Measurements from ENCODE around the gene NOP10.
A peak's percentile ranks its signal among the peaks of the same experiment; 100 is the strongest.
"Not testable (repeated sequence)": the region's sequence is repeated elsewhere in the genome, so short reads cannot be mapped to it uniquely, and the experiment has no call there.

NOP10 gene

GRCh38 chr15:34358948-34359347 lies 16.0 kb upstream of the NOP10 start:
- no peak for DNase-seq (ENCODE audit: low read depth)

- DNase-seq (ENCODE audit: low read depth): peak; percentile 21
Observed at GRCh38 chr15:34358367-34358766, 15.4 kb upstream of the NOP10 start.

- DNase-seq (ENCODE audit: low read depth): no peak
Observed at GRCh38 chr15:34357653-34358052, 14.7 kb upstream of the NOP10 start.

- no peak for DNase-seq (ENCODE audit: low read depth)
Observed at GRCh38 chr15:34355241-34355640, 12.3 kb upstream of the NOP10 start.

GRCh38 chr15:34354286-34354685 lies 11.3 kb upstream of the NOP10 start:
- DNase-seq (ENCODE audit: low read depth): no peak

GRCh38 chr15:34353627-34354026 lies 10.7 kb upstream of the NOP10 start:
- DNase-seq (ENCODE audit: low read depth): no peak

GRCh38 chr15:34352996-34353395 lies 10.1 kb upstream of the NOP10 start:
- DNase-seq (ENCODE audit: low read depth): not testable (repeated sequence)

- no peak for DNase-seq (ENCODE audit: low read depth)
Observed at GRCh38 chr15:34349769-34350168, 6.8 kb upstream of the NOP10 start.

GRCh38 chr15:34348735-34349300 lies 5.9 kb upstream of the NOP10 start:
- no peak for DNase-seq (ENCODE audit: low read depth)

GRCh38 chr15:34347951-34348638 lies 5.2 kb upstream of the NOP10 start:
- DNase-seq (ENCODE audit: low read depth): no peak

- DNase-seq (ENCODE audit: low read depth): not testable (repeated sequence)
Observed at GRCh38 chr15:34342213-34342736, 661 bp downstream of the NOP10 start.

GRCh38 chr15:34341381-34342212 lies 1.3 kb downstream of the NOP10 start:
- no peak for DNase-seq (ENCODE audit: low read depth)

- DNase-seq (ENCODE audit: low read depth): no peak
Observed at GRCh38 chr15:34339946-34340345, 3.0 kb downstream of the NOP10 start.

- no peak for DNase-seq (ENCODE audit: low read depth)
Observed at GRCh38 chr15:34338347-34338746, 4.6 kb downstream of the NOP10 start.

GRCh38 chr15:34337557-34338306 lies 5.2 kb downstream of the NOP10 start, which contains the start of gene SLC12A6:
TSS of gene SLC12A6 (minus strand) at chr15:34337781. CDS start at chr15:34336680, 1,101 bp downstream.
- peak; percentile 96 for DNase-seq (ENCODE audit: low read depth)

- no peak for DNase-seq (ENCODE audit: low read depth)
Observed at GRCh38 chr15:34336991-34337556, 5.9 kb downstream of the NOP10 start.

GRCh38 chr15:34336231-34336990 lies 6.5 kb downstream of the NOP10 start:
- DNase-seq (ENCODE audit: low read depth): no peak

- peak; percentile 42 for DNase-seq (ENCODE audit: low read depth)
Observed at GRCh38 chr15:34335176-34336032, 7.5 kb downstream of the NOP10 start.

GRCh38 chr15:34334672-34335071 lies 8.3 kb downstream of the NOP10 start:
- DNase-seq (ENCODE audit: low read depth): no peak

GRCh38 chr15:34332553-34333120 lies 10.3 kb downstream of the NOP10 start:
- DNase-seq (ENCODE audit: low read depth): no peak

Measured in iris pigment epithelial cell (primary cell).